Lower lobe of right lung (tissue), 2 donors: Measurements from ENCODE around the gene TGFBI. TPM values are rescaled to one million over a fixed set of nuclear protein-coding genes. Genes with fewer than 3 reads are reported as not detected.

ENCODE experiments used
- ATAC-seq, 2 donors: fragments of 200-7000 bp; cut with Tn5 transposase; one replicate each; pipeline ENCODE4 v1.9.1; 2020 to 2022; ENCODE audit warnings: mild to moderate bottlenecking in 2 of 2, moderate library complexity in 2 of 2
- DNase-seq: peaks from one replicate; pipeline ENCODE4 v3.0.0-alpha.2; 2020
- H3K27ac ChIP-seq: fragments of 200-600 bp; one replicate; pipeline ENCODE4 v1.8.0; 2022
- H3K27me3 ChIP-seq: fragments of 200-600 bp; one replicate; pipeline ENCODE4 v1.8.0; 2022; ENCODE audit warnings: low read depth
- H3K36me3 ChIP-seq: fragments of 200-600 bp; one replicate; pipeline ENCODE4 v1.8.0; 2022; ENCODE audit warnings: mild to moderate bottlenecking
- H3K4me1 ChIP-seq: fragments of 200-600 bp; one replicate; pipeline ENCODE4 v1.8.0; 2022
- H3K4me3 ChIP-seq: fragments of 200-600 bp; one replicate; pipeline ENCODE4 v1.8.0; 2022; ENCODE audit warnings: mild to moderate bottlenecking
- H3K9me3 ChIP-seq: fragments of 200-600 bp; one replicate; pipeline ENCODE4 v1.8.0; 2022
- CTCF ChIP-seq: fragments of 200-600 bp; IDR thresholded peaks from one replicate; pipeline ENCODE4 v1.8.0; 2022; ENCODE audit warnings: antibody characterized with exemption, mild to moderate bottlenecking
- intact Hi-C: fragments of 100-400 bp; cut with DNase I; formaldehyde crosslinking; loops from one replicate; pipeline ENCODE4 v1.11.0; 2022
- total RNA-seq: library from RNA; stranded (reverse); fragmentation: NEBNext Ultra II Directional; extraction: Animal tissue kit (Norgen Biotek cat#: 25700); gene quantifications from one replicate; pipeline ENCODE4 v1.2.1, GENCODE V29; 2021
- donor health status: DM: no; HTN: yes; CAD: no; lungs with severe emphysema.

The TGFBI gene
- total RNA-seq, 1 donor from 2014 or later, result 140 TPM

DNA sequence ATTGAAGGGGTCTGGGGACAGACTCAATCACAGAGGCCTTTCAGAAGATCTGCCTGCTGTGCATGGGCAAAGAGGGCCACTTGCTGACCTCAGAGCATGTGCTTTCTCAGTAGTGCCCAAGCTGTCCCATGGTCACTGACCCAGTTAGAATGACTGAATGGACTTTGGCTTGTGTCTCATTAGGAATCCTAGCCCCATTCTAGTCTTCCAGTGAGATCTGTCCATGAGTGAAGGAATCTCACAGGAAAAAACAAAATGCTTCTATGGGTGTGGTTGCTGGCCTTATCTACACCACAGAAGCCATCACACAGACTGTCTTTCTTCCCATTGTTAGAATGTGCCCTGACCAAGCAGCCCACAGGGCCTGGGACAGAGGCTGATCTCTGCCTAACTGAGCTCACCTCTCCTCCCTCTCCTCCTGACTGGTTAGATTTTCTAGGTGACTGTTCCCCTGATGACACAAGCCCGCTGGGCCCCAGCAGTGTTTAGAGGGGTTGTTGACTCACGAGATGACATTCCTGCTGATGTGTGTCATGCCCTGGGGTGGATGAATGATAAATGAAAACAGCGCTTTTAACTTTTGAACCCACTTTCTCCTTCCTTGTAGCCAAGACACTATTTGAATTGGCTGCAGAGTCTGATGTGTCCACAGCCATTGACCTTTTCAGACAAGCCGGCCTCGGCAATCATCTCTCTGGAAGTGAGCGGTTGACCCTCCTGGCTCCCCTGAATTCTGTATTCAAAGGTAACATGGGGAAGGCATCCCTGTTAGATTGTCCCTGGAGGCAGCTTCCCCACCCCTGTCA is 24.8 kb downstream of the TGFBI start:
- intact Hi-C loops, result no loop called here
- DNase-seq, result no peak
- Histone ChIP-seq H3K4me1 (peaks cover 20% of the 10 kb centered on the region), H3K27ac (peak overlapping the region; percentile 8), H3K9me3 (no peaks in the 10 kb centered on the region), H3K4me3 (no peak overlapping the region), H3K27me3 (no peaks in the 10 kb centered on the region), H3K36me3 (peaks cover 40% of the 10 kb centered on the region)
- ATAC-seq, result peak; percentile 19 to 62
- no peak for TF ChIP-seq CTCF

DNA sequence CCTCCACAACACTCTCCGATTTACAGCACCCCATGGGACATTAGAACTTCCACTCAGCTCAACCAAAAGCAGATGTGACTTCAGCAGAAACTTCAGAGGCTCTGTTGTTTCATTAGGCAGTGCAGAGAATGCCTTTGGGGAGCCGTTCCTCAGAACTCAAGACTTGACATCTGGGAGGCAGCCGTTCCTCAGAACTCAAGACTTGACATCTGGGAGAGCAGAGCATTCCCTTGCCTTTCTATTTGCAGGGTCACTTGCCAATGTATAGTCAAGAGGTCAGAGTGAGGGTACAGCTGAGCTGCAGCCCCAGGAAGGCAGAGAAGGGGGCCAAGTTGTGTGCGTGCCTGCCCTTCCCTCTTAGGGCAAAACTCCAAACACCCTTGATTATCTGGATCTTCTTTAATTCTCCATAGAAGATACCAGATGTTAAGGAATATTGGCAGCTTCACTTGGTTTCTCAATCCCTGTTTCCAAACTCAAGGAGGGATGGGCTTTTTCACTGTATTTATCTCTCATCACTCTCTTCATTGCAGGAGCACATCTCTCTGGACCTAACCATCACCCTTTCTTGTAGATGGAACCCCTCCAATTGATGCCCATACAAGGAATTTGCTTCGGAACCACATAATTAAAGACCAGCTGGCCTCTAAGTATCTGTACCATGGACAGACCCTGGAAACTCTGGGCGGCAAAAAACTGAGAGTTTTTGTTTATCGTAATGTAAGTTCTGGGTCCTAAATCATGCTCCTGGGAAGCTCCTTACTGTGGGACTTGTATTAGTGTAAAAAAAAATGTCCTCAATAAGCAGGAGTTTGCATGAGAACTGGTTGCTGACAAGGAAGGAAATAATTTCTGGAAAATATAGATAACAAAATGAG is 25.6 kb downstream of the TGFBI start:
- no peak overlapping the region for H3K4me3 ChIP-seq
- ATAC-seq (no peak), DNase-seq (no peak)
- H3K27me3 ChIP-seq, result no peaks in the 10 kb centered on the region
- H3K36me3 ChIP-seq, result peaks cover 44% of the 10 kb centered on the region
- H3K27ac ChIP-seq, result no peak overlapping the region
- TF ChIP-seq CTCF, result no peak
- peaks cover 18% of the 10 kb centered on the region for H3K4me1 ChIP-seq
- intact Hi-C loops, result no loop called here
- no peaks in the 10 kb centered on the region for H3K9me3 ChIP-seq

DNA sequence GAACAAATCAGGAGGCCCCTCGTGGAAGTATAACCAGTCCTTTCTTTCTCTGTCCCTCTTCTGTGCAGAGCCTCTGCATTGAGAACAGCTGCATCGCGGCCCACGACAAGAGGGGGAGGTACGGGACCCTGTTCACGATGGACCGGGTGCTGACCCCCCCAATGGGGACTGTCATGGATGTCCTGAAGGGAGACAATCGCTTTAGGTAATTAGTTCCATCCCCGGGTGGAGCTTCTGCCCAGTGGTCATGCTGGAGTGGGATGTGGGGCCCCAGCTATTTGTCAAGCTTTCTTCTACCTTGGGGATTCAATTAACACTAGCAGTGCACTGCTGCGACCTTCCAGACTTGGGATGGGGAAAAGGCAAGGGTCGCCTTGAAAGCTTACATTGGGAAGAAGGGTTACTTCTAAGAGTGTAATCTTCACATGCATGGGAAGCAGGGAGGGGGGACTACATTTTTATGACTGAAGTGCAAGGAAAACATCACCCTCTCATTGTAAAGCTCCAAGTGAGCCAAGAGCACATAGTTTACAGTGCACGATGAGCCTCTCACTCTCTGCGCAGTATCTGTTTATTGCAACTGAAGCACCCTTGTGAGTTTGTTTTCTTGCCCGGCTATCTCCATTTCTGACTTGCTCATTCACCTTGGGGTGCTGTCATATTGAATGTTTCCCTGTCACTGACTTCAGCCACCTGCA is 27.0 kb downstream of the TGFBI start:
- Histone ChIP-seq H3K9me3 (no peaks in the 10 kb centered on the region), H3K4me3 (no peak overlapping the region), H3K36me3 (peaks cover 49% of the 10 kb centered on the region), H3K27me3 (no peaks in the 10 kb centered on the region), H3K4me1 (peaks cover 18% of the 10 kb centered on the region), H3K27ac (no peak overlapping the region)
- intact Hi-C loops, result no loop called here
- ATAC-seq, result no peak
- no peak for DNase-seq
- no peak for TF ChIP-seq CTCF

GRCh38 chr5:136056336-136056735 is 27.5 kb downstream of the TGFBI start:
- no peak for DNase-seq
- peaks cover 18% of the 10 kb centered on the region for H3K4me1 ChIP-seq

More at GRCh38 chr5:136056336-136056735, 27.5 kb downstream of the TGFBI start:
- no peak overlapping the region for H3K4me3 ChIP-seq
- H3K36me3 ChIP-seq, result peaks cover 50% of the 10 kb centered on the region
- no peak for TF ChIP-seq CTCF
- H3K27me3 ChIP-seq, result no peaks in the 10 kb centered on the region
- no peak overlapping the region for H3K27ac ChIP-seq
- no peaks in the 10 kb centered on the region for H3K9me3 ChIP-seq
- intact Hi-C loops, result no loop called here
- ATAC-seq, result no peak
